Measurements from ENCODE around the gene CYSLTR2. TPM values are rescaled to one million over a fixed set of nuclear protein-coding genes. Genes with fewer than 3 reads are reported as not detected.
"Not testable (repeated sequence)": the region's sequence is repeated elsewhere in the genome, so short reads cannot be mapped to it uniquely, and the experiment has no call there.

CYSLTR2 gene
- total RNA-seq, 1 donor from 2014 or later, result 2.1 TPM

DNA sequence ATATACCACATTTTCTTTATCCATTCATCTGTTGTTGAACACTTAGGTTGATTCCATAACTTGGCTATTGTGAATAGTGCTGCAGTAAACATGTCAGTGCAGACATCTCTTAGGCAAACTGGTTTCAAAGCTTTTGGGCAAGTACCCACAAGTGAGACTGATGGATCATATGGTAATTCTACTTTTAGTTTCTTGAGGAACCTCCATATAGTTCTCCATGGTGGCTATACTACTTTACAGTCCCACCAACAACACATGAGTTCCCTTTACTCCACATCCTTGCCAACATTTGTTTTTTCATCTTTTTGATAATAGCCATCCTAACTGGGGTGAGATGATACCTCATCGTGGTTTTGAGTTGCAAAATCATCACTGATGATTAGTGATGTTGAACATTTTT, 8.5 kb downstream of the CYSLTR2 start:
- no peaks in the 10 kb centered on the region for H3K4me1 Mint-ChIP-seq (ENCODE audit: low read depth, unreplicated experiment)
- no peaks in the 10 kb centered on the region for H3K79me2 ChIP-seq (ENCODE audit: insufficient read depth, low read length)
- H3K9me3 ChIP-seq (ENCODE audit: insufficient read depth, low read depth, low read length), result no peaks in the 10 kb centered on the region
- H2AFZ ChIP-seq (ENCODE audit: low read depth, low read length), result no peak overlapping the region
- no peaks in the 10 kb centered on the region for H3K27me3 Mint-ChIP-seq (ENCODE audit: low read depth, unreplicated experiment)
- H3K4me3 Mint-ChIP-seq (ENCODE audit: unreplicated experiment), result no peak overlapping the region
- H4K20me1 ChIP-seq (ENCODE audit: insufficient read depth, low read length), result no peaks in the 10 kb centered on the region
- no peak for FAIRE-seq
- no peaks in the 10 kb centered on the region for H3K36me3 Mint-ChIP-seq (ENCODE audit: low read depth, unreplicated experiment)
- peaks cover 3% of the 10 kb centered on the region for H3K9me3 Mint-ChIP-seq (ENCODE audit: unreplicated experiment)
- no peaks in the 10 kb centered on the region for H3K36me3 ChIP-seq (ENCODE audit: insufficient read depth, low read length)
- H3K27me3 ChIP-seq (ENCODE audit: insufficient read depth, low read length), result no peaks in the 10 kb centered on the region
- H3K9ac ChIP-seq (ENCODE audit: low read length), result no peak overlapping the region
- H3K27ac Mint-ChIP-seq (ENCODE audit: unreplicated experiment), result no peak overlapping the region
- no peak for TF ChIP-seq EZH2 (IDR thresholded peaks at IDR 0.05; ENCODE audit: insufficient read depth, low read length)
- TF ChIP-seq, protein P1, sequence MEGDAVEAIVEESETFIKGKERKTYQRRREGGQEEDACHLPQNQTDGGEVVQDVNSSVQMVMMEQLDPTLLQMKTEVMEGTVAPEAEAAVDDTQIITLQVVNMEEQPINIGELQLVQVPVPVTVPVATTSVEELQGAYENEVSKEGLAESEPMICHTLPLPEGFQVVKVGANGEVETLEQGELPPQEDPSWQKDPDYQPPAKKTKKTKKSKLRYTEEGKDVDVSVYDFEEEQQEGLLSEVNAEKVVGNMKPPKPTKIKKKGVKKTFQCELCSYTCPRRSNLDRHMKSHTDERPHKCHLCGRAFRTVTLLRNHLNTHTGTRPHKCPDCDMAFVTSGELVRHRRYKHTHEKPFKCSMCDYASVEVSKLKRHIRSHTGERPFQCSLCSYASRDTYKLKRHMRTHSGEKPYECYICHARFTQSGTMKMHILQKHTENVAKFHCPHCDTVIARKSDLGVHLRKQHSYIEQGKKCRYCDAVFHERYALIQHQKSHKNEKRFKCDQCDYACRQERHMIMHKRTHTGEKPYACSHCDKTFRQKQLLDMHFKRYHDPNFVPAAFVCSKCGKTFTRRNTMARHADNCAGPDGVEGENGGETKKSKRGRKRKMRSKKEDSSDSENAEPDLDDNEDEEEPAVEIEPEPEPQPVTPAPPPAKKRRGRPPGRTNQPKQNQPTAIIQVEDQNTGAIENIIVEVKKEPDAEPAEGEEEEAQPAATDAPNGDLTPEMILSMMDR (IDR thresholded peaks at IDR 0.05; ENCODE audit: insufficient read depth, low read depth, low read length), result no peak
- no peak for DNase-seq (ENCODE audit: low read depth)
- no peak overlapping the region for H3K27ac ChIP-seq (ENCODE audit: low read depth, low read length)
- no peaks in the 10 kb centered on the region for H3K4me1 ChIP-seq (ENCODE audit: insufficient read depth, low read length)
- H3K4me3 ChIP-seq (ENCODE audit: insufficient read depth, low read depth, low read length), result no peak overlapping the region
- no peak overlapping the region for H3K4me2 ChIP-seq (ENCODE audit: low read length)

DNA sequence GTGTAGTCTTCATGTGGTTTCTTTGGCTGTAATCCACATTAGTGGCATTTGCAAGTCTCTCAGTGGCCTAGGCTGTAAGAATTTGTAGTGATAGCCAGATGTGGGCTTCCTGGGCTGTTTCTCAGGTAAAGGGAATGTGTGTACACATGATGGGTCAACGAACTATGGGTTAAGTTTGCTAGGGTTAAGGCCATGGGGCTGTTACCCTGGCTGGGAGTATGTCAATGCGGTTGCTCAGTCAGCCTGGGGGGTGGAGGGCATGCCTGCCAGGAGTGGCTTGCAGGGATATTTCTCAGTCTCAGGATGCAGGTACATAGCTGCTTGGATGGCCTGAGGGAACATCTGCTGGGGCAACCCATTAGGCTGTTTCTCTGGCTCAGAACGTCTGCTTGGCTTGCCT, 13.4 kb downstream of the CYSLTR2 start:
- FAIRE-seq (no peak), DNase-seq (ENCODE audit: low read depth) (no peak)
- no peaks in the 10 kb centered on the region for H3K9me3 ChIP-seq (ENCODE audit: insufficient read depth, low read depth, low read length)
- Mint-ChIP-seq H3K27ac (ENCODE audit: unreplicated experiment) (no peak overlapping the region), H3K27me3 (ENCODE audit: low read depth, unreplicated experiment) (no peaks in the 10 kb centered on the region), H3K36me3 (ENCODE audit: low read depth, unreplicated experiment) (no peaks in the 10 kb centered on the region), H3K9me3 (ENCODE audit: unreplicated experiment) (peaks cover 15% of the 10 kb centered on the region), H3K4me3 (ENCODE audit: unreplicated experiment) (no peak overlapping the region), H3K4me1 (ENCODE audit: low read depth, unreplicated experiment) (no peaks in the 10 kb centered on the region)
- no peak overlapping the region for H3K9ac ChIP-seq (ENCODE audit: low read length)
- H3K36me3 ChIP-seq (ENCODE audit: insufficient read depth, low read length), result no peaks in the 10 kb centered on the region
- H3K27me3 ChIP-seq (ENCODE audit: insufficient read depth, low read length), result peaks cover 2% of the 10 kb centered on the region
- no peak overlapping the region for H3K27ac ChIP-seq (ENCODE audit: low read depth, low read length)
- H3K4me3 ChIP-seq (ENCODE audit: insufficient read depth, low read depth, low read length), result no peak overlapping the region
- no peaks in the 10 kb centered on the region for H3K79me2 ChIP-seq (ENCODE audit: insufficient read depth, low read length)
- H3K4me1 ChIP-seq (ENCODE audit: insufficient read depth, low read length), result no peaks in the 10 kb centered on the region
- no peak overlapping the region for H3K4me2 ChIP-seq (ENCODE audit: low read length)
- no peak overlapping the region for H2AFZ ChIP-seq (ENCODE audit: low read depth, low read length)
- no peaks in the 10 kb centered on the region for H4K20me1 ChIP-seq (ENCODE audit: insufficient read depth, low read length)
- TF ChIP-seq, protein P1 (IDR thresholded peaks at IDR 0.05; ENCODE audit: insufficient read depth, low read depth, low read length), result no peak
- TF ChIP-seq EZH2 (IDR thresholded peaks at IDR 0.05; ENCODE audit: insufficient read depth, low read length), result no peak

DNA sequence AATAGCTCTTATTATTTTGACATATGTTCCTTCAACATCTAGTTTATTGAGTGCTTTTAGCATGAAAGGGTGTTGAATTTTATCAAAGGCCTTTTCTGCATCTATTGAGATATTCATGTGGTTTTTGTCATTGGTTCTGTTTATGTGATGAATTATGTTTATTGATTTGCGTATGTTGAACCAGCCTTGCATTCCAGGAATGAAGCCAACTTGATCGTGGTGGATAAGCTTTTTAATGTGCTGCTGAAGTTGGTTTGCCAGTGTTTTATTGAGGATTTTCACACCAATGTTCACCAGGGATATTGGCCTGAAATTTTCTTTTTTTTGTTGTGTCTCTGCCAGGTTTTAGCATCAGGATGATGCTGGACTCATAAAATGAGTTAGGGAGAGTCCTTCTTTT, 17.7 kb downstream of the CYSLTR2 start:
- H3K27me3 Mint-ChIP-seq (ENCODE audit: low read depth, unreplicated experiment); H3K27ac ChIP-seq (ENCODE audit: low read depth, low read length); H3K79me2 ChIP-seq (ENCODE audit: insufficient read depth, low read length); H3K4me1 Mint-ChIP-seq (ENCODE audit: low read depth, unreplicated experiment); H2AFZ ChIP-seq (ENCODE audit: low read depth, low read length); H3K9me3 ChIP-seq (ENCODE audit: insufficient read depth, low read depth, low read length); H3K4me2 ChIP-seq (ENCODE audit: low read length); DNase-seq (ENCODE audit: low read depth); H3K9ac ChIP-seq (ENCODE audit: low read length); H3K4me1 ChIP-seq (ENCODE audit: insufficient read depth, low read length); H3K36me3 ChIP-seq (ENCODE audit: insufficient read depth, low read length); H3K4me3 ChIP-seq (ENCODE audit: insufficient read depth, low read depth, low read length); FAIRE-seq; H4K20me1 ChIP-seq (ENCODE audit: insufficient read depth, low read length); H3K27me3 ChIP-seq (ENCODE audit: insufficient read depth, low read length); H3K36me3 Mint-ChIP-seq (ENCODE audit: low read depth, unreplicated experiment); H3K27ac Mint-ChIP-seq (ENCODE audit: unreplicated experiment); H3K4me3 Mint-ChIP-seq (ENCODE audit: unreplicated experiment): not testable (repeated sequence)
- H3K9me3 Mint-ChIP-seq (ENCODE audit: unreplicated experiment), result peaks cover 12% of the 10 kb centered on the region
